Neural cell (in vitro differentiated cells): ENCODE measurements around the gene ADGRD2. TPM values are rescaled to one million over a fixed set of nuclear protein-coding genes. Genes with fewer than 3 reads are reported as not detected.

ENCODE experiments used
- H2AFZ ChIP-seq: fragments of 200-600, 300-800 bp; sonication (generic), shearing (Covaris generic); 2 replicates; pipeline ENCODE4 v1.6.0; 2014; ENCODE audit warnings: low read depth, mild to moderate bottlenecking, antibody characterized with exemption, low read length, moderate library complexity
- H3F3A ChIP-seq: fragments of 200-600 bp; shearing (Covaris generic); 2 replicates; pipeline ENCODE4 v1.6.1; 2016; ENCODE audit warnings: mild to moderate bottlenecking, moderate library complexity, mixed read lengths, antibody characterized with exemption, low read length; ENCODE audit not compliant: insufficient read depth, poor library complexity, severe bottlenecking
- H3K27ac ChIP-seq: fragments of 200-600, 300-800 bp; sonication (generic), shearing (Covaris generic); 2 replicates; pipeline ENCODE4 v1.5.1; 2014; ENCODE audit warnings: mild to moderate bottlenecking, low read length, moderate library complexity
- H3K27me3 ChIP-seq: fragments of 300-800, 200-600 bp; sonication (generic), shearing (Covaris generic); 2 replicates; pipeline ENCODE4 v1.6.0; 2014; ENCODE audit warnings: mild to moderate bottlenecking, low read depth, low read length, moderate library complexity; ENCODE audit not compliant: insufficient read depth
- H3K36me3 ChIP-seq: fragments of 300-800, 200-600 bp; sonication (generic), shearing (Covaris generic); 2 replicates; pipeline ENCODE4 v1.5.1; 2014; ENCODE audit warnings: mild to moderate bottlenecking, antibody characterized with exemption, low read length, moderate library complexity; ENCODE audit not compliant: insufficient read depth
- H3K4me2 ChIP-seq: fragments of 300-800, 200-600 bp; sonication (generic), shearing (Covaris generic); 2 replicates; pipeline ENCODE4 v1.6.0; 2014; ENCODE audit warnings: mild to moderate bottlenecking, low read length
- H3K4me3 ChIP-seq: fragments of 300-800, 200-600 bp; sonication (generic), shearing (Covaris generic); 2 replicates; pipeline ENCODE4 v1.5.1; 2014; ENCODE audit warnings: mild to moderate bottlenecking, low read length, moderate library complexity
- H3K79me2 ChIP-seq: fragments of 200-600 bp; shearing (Covaris generic); replicated peaks from 2 replicates; pipeline ENCODE4 v1.6.0; 2014; ENCODE audit warnings: mild to moderate bottlenecking, low read length, moderate library complexity; ENCODE audit not compliant: insufficient read depth
- H3K9ac ChIP-seq: fragments of 300-800, 200-600 bp; sonication (generic), shearing (Covaris generic); 2 replicates; pipeline ENCODE4 v1.6.1; 2016; ENCODE audit warnings: mild to moderate bottlenecking, low read length, mixed read lengths
- H3K9me2 ChIP-seq: fragments of 200-600 bp; shearing (Covaris generic); 2 replicates; pipeline ENCODE4 v1.6.1; 2016; ENCODE audit warnings: mild to moderate bottlenecking, low read length, mixed read lengths; ENCODE audit not compliant: insufficient read depth
- H3K9me3 ChIP-seq: fragments of 200-600, 300-800 bp; sonication (generic), shearing (Covaris generic); 2 replicates; pipeline ENCODE4 v1.6.1; 2016; ENCODE audit warnings: mild to moderate bottlenecking, mixed run types, low read length, moderate library complexity, mixed read lengths
- H4K20me1 ChIP-seq: fragments of 200-600 bp; shearing (Covaris generic); 2 replicates; pipeline ENCODE4 v1.6.1; 2016; ENCODE audit warnings: mild to moderate bottlenecking, mixed run types; ENCODE audit not compliant: insufficient read depth
- EP300 ChIP-seq: fragments of 450-650 bp; conservative IDR thresholded peaks from 2 replicates; pipeline ENCODE4 v1.6.1; 2014; ENCODE audit warnings: antibody characterized with exemption, mild to moderate bottlenecking, moderate library complexity; ENCODE audit not compliant: poor library complexity, severe bottlenecking
- EZH2 ChIP-seq: fragments of 200-600, 300-800 bp; shearing (Covaris generic), sonication (generic); IDR thresholded peaks from 2 replicates; pipeline ENCODE4 v1.6.1; 2014; ENCODE audit warnings: antibody characterized with exemption, low read length, borderline replicate concordance, mild to moderate bottlenecking; ENCODE audit not compliant: insufficient read depth, poor library complexity, severe bottlenecking
- MXI1 ChIP-seq: fragments of 450-650 bp; conservative IDR thresholded peaks from 2 replicates; pipeline ENCODE4 v1.6.1; 2014; ENCODE audit warnings: antibody characterized with exemption, mild to moderate bottlenecking; ENCODE audit not compliant: poor library complexity, severe bottlenecking
- RAD21 ChIP-seq: fragments of 450-650 bp; conservative IDR thresholded peaks from 2 replicates; pipeline ENCODE4 v1.6.1; 2014; ENCODE audit warnings: antibody characterized with exemption, mild to moderate bottlenecking, moderate library complexity
- SMC3 ChIP-seq: fragments of 450-650 bp; conservative IDR thresholded peaks from 2 replicates; pipeline ENCODE4 v1.6.1; 2014; ENCODE audit warnings: antibody characterized with exemption, mild to moderate bottlenecking, moderate library complexity; ENCODE audit not compliant: poor library complexity
- TAF1 ChIP-seq: IDR thresholded peaks from 2 replicates; pipeline ENCODE4 v1.6.1; 2012; ENCODE audit warnings: low read depth
- polyA plus RNA-seq: library from polyadenylated mRNA; depleted of rRNA; stranded (reverse); fragments of >200 nt; gene quantifications from 2 replicates; pipeline ENCODE4 v1.2.3, GENCODE V29; 2014
- TF ChIP-seq, protein P1 (sequence below): IDR thresholded peaks from 2 replicates; pipeline ENCODE4 v1.6.1; 2012; ENCODE audit warnings: borderline replicate concordance

The ADGRD2 gene
- polyA plus RNA-seq, 1 donor from 2014 or later = not detected

DNA sequence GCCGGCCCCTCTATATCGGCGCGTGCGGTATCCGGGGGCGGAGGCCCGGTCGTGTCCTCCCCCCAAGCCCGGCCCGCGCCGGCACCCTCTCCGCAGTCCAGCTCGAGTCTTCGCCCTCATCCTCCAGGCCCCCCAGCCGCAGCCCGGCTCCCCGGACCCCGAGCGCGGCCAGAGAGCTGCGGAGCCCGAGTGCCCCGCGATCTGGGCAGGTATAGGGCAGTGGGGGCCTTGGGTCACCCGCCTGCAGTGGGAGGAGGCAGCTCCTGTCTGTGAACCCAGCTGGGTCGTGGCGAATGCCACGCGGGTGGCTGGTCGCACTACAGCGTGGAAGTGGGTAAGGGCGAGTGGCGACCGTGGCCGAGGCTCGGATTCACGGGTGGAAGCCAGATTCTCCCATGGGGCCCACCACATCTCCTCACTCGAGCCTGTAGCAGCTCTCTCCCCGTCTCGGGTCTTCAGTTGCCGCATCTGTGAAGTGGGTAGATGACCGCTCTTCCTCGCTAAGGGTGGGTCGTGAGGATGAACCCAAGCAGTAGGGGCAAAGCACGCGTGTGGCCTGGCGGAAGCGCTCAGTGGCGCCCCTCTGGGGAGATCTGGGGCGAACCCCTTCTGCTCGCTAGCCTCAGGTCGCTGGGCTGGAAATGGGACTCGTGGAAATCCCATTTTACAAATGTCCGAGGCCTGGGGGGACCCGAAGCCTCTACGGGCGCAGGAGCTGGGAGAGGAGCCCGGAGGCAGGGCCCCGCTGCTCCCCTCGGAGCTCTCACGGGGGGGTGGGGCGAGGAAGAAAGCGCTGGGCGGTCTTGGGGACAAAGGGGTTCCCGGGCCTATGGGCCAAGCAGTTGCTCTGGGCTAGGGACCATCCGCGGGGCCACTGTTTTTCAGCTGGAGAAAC lies 55.0 kb downstream of the ADGRD2 start:
- Histone ChIP-seq H4K20me1 (no peaks in the 10 kb centered on the region), H3K9me2 (no peaks in the 10 kb centered on the region), H3F3A (no peaks in the 10 kb centered on the region), H3K9me3 (no peaks in the 10 kb centered on the region), H3K36me3 (no peaks in the 10 kb centered on the region), H3K9ac (no peak overlapping the region), H3K4me3 (no peak overlapping the region), H3K27ac (no peak overlapping the region), H2AFZ (no peak overlapping the region), H3K27me3 (peaks cover 61% of the 10 kb centered on the region), H3K4me2 (no peak overlapping the region), H3K79me2 (no peaks in the 10 kb centered on the region)
- TF ChIP-seq, protein P1, sequence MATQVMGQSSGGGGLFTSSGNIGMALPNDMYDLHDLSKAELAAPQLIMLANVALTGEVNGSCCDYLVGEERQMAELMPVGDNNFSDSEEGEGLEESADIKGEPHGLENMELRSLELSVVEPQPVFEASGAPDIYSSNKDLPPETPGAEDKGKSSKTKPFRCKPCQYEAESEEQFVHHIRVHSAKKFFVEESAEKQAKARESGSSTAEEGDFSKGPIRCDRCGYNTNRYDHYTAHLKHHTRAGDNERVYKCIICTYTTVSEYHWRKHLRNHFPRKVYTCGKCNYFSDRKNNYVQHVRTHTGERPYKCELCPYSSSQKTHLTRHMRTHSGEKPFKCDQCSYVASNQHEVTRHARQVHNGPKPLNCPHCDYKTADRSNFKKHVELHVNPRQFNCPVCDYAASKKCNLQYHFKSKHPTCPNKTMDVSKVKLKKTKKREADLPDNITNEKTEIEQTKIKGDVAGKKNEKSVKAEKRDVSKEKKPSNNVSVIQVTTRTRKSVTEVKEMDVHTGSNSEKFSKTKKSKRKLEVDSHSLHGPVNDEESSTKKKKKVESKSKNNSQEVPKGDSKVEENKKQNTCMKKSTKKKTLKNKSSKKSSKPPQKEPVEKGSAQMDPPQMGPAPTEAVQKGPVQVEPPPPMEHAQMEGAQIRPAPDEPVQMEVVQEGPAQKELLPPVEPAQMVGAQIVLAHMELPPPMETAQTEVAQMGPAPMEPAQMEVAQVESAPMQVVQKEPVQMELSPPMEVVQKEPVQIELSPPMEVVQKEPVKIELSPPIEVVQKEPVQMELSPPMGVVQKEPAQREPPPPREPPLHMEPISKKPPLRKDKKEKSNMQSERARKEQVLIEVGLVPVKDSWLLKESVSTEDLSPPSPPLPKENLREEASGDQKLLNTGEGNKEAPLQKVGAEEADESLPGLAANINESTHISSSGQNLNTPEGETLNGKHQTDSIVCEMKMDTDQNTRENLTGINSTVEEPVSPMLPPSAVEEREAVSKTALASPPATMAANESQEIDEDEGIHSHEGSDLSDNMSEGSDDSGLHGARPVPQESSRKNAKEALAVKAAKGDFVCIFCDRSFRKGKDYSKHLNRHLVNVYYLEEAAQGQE = no peak
- TF ChIP-seq RAD21 (no peak), MXI1 (no peak), EZH2 (peak; percentile 90)

DNA sequence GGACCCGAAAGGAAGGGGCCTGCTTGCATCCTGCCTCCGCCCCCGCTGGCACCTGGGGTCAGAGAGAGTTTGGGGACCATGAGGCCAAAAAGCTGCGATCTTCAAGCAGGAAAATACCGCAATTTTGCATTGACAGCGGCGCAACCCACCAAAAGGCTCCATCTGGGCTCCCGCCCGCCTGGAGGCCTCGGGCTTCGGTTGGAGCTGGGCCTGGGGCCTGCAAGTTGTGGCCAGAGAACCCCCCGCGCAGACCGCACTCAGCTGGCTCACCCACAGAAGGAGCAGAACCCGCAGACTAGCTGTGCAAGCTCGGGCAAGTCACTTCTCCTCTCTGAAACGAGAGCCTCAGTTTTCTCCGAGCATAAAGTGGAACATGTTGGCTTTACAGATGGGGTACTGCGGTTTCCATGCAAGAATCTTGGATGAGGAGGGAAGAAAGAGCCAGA lies 55.7 kb downstream of the ADGRD2 start:
- no peaks in the 10 kb centered on the region for H3F3A ChIP-seq
- peaks cover 57% of the 10 kb centered on the region for H3K27me3 ChIP-seq
- no peak overlapping the region for H3K27ac ChIP-seq
- H3K9ac ChIP-seq = no peak overlapping the region
- no peaks in the 10 kb centered on the region for H3K79me2 ChIP-seq
- H4K20me1 ChIP-seq = no peaks in the 10 kb centered on the region
- H2AFZ ChIP-seq = no peak overlapping the region
- H3K4me3 ChIP-seq = no peak overlapping the region
- H3K4me2 ChIP-seq = no peak overlapping the region
- no peak for TF ChIP-seq MXI1
- TF ChIP-seq EZH2 = no peak
- TF ChIP-seq SMC3 = no peak
- no peak for TF ChIP-seq TAF1
- TF ChIP-seq EP300 = no peak
- TF ChIP-seq, protein P1 = no peak
- no peaks in the 10 kb centered on the region for H3K36me3 ChIP-seq
- no peaks in the 10 kb centered on the region for H3K9me2 ChIP-seq
- no peaks in the 10 kb centered on the region for H3K9me3 ChIP-seq
